ENCODE data around the gene ALDH16A1. TPM values are rescaled to one million over a fixed set of nuclear protein-coding genes. Genes with fewer than 3 reads are reported as not detected.

ALDH16A1 gene
- total RNA-seq, 4 donors from 2014 or later, result 8.0 to 12.6 (median 9.9) TPM

DNA sequence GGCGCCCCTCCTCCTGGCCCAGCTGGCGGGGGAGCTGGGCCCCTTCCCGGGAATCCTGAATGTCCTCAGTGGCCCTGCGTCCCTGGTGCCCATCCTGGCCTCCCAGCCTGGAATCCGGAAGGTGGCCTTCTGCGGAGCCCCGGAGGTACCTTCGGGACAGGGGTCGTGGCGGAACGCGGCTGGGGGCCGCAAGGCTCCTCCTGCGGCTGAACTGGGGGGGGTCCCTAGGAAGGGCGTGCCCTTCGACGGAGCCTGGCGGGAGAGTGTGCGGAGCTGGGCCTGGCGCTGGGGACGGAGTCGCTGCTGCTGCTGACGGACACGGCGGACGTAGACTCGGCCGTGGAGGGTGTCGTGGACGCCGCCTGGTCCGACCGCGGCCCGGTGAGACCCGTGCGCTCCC is 8.6 kb downstream of the ALDH16A1 start:
- no peak for ATAC-seq
- Histone ChIP-seq H3K4me3 (no peak overlapping the region), H3K27me3 (no peaks in the 10 kb centered on the region), H3K36me3 (no peaks in the 10 kb centered on the region), H3K27ac (no peak overlapping the region), H3K9me3 (no peaks in the 10 kb centered on the region), H3K4me1 (peaks cover 0 to 3% of the 10 kb centered on the region in 2 donors)
- in situ Hi-C loops (cut with MboI; ENCODE audit: low sequenced_read_pairs in 4 of 4), result no loop called here
- intact Hi-C loops (cut with DNase I; ENCODE audit: low total_unique reads), result no loop called here
- no peak for TF ChIP-seq POLR2A (IDR thresholded peaks at IDR 0.05)
- TF ChIP-seq, protein P1, sequence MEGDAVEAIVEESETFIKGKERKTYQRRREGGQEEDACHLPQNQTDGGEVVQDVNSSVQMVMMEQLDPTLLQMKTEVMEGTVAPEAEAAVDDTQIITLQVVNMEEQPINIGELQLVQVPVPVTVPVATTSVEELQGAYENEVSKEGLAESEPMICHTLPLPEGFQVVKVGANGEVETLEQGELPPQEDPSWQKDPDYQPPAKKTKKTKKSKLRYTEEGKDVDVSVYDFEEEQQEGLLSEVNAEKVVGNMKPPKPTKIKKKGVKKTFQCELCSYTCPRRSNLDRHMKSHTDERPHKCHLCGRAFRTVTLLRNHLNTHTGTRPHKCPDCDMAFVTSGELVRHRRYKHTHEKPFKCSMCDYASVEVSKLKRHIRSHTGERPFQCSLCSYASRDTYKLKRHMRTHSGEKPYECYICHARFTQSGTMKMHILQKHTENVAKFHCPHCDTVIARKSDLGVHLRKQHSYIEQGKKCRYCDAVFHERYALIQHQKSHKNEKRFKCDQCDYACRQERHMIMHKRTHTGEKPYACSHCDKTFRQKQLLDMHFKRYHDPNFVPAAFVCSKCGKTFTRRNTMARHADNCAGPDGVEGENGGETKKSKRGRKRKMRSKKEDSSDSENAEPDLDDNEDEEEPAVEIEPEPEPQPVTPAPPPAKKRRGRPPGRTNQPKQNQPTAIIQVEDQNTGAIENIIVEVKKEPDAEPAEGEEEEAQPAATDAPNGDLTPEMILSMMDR (IDR thresholded peaks at IDR 0.05 in 4 of 5, conservative IDR thresholded peaks at IDR 0.05 in 1 of 5), result no peak
- DNase-seq, result no peak

DNA sequence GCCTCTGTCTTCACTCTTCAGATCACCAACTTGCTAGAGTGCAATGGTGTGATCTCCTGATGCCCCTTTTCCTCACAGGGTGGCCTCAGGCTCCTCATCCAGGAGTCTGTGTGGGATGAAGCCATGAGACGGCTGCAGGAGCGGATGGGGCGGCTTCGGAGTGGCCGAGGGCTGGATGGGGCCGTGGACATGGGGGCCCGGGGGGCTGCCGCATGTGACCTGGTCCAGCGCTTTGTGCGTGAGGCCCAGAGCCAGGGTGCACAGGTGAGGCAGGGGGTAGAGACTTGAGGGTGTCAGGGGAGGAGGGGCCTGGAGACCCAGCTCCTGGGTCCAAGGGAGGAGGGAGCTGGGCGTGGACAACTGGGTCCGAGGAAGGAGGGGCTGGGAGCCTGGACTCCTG is 9.5 kb downstream of the ALDH16A1 start:
- Histone ChIP-seq H3K36me3 (no peaks in the 10 kb centered on the region), H3K27ac (no peak overlapping the region), H3K9me3 (no peaks in the 10 kb centered on the region), H3K4me3 (no peak overlapping the region), H3K4me1 (no peaks in the 10 kb centered on the region), H3K27me3 (no peaks in the 10 kb centered on the region)
- no peak for TF ChIP-seq POLR2A (IDR thresholded peaks at IDR 0.05)
- TF ChIP-seq, protein P1 (IDR thresholded peaks at IDR 0.05 in 4 of 5, conservative IDR thresholded peaks at IDR 0.05 in 1 of 5), result no peak
- ATAC-seq (no peak), DNase-seq (no peak)
- in situ Hi-C loops (cut with MboI; ENCODE audit: low sequenced_read_pairs in 4 of 4) (no loop called here), intact Hi-C loops (cut with DNase I; ENCODE audit: low total_unique reads) (no loop called here)

DNA sequence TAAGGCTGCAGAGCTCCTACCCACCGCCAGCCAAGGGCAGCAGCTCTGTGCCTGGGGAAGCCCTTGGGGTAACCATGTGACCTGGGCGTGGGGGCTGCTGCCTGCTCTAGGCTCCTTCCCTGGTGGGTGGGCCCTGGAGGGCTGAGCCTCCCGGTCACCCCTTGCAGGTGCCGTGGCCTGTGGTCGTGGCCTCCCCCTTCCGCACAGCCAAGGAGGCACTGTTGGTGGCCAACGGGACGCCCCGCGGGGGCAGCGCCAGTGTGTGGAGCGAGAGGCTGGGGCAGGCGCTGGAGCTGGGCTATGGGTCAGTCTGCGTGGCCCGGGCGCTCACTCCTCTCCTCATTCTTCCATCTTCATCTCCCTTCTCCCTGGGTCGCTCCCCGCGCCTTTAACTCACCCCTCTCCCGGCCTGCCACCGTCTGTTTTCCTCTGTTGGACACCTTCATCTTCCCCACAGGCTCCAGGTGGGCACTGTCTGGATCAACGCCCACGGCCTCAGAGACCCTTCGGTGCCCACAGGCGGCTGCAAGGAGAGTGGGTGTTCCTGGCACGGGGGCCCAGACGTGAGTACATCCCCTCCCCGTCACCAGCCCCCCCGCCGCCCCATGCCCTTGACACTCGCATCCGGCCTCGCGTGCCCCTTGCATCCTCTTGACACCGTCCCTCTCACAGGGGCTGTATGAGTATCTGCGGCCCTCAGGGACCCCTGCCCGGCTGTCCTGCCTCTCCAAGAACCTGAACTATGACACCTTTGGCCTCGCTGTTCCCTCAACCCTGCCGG is 11.1 kb downstream of the ALDH16A1 start:
- in situ Hi-C loops (cut with MboI; ENCODE audit: low sequenced_read_pairs in 4 of 4), result no loop called here
- H3K36me3 ChIP-seq, result no peaks in the 10 kb centered on the region
- TF ChIP-seq POLR2A (IDR thresholded peaks at IDR 0.05), result no peak
- TF ChIP-seq, protein P1 (IDR thresholded peaks at IDR 0.05 in 4 of 5, conservative IDR thresholded peaks at IDR 0.05 in 1 of 5), result no peak
- no peak overlapping the region for H3K4me3 ChIP-seq
- intact Hi-C loops (cut with DNase I; ENCODE audit: low total_unique reads), result no loop called here
- H3K27me3 ChIP-seq, result no peaks in the 10 kb centered on the region
- no peak for ATAC-seq
- no peaks in the 10 kb centered on the region for H3K9me3 ChIP-seq
- H3K4me1 ChIP-seq, result peaks cover 0 to 4% of the 10 kb centered on the region in 2 donors
- H3K27ac ChIP-seq, result no peak overlapping the region
- no peak for DNase-seq

DNA sequence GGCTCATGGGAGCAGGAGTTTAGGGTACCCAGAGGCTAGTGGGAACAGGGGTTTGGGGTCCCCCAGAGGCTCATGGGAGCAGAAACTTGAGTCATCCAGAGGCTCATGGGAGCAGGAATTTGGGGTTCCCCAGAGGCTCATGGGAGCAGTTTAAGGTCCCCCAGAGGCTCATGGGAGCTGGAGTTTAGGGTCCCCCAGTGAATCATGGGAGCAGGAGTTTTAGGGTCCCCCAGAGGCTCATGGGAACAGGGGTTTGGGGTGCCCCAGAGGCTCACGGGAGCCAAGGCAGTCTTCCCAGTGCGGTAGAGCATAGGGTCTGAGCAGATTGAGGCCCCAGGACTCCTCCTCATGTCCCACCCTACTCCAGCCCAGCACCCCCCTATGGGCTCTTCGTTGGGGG is 12.3 kb downstream of the ALDH16A1 start:
- no peaks in the 10 kb centered on the region for H3K9me3 ChIP-seq
- ATAC-seq, result no peak
- H3K36me3 ChIP-seq, result no peaks in the 10 kb centered on the region
- no peaks in the 10 kb centered on the region for H3K27me3 ChIP-seq
- peaks cover 0 to 4% of the 10 kb centered on the region in 2 donors for H3K4me1 ChIP-seq
- H3K4me3 ChIP-seq, result no peak overlapping the region
- DNase-seq, result no peak
- TF ChIP-seq, protein P1 (IDR thresholded peaks at IDR 0.05 in 4 of 5, conservative IDR thresholded peaks at IDR 0.05 in 1 of 5), result no peak
- TF ChIP-seq POLR2A (IDR thresholded peaks at IDR 0.05), result no peak
- intact Hi-C loops (cut with DNase I; ENCODE audit: low total_unique reads) (no loop called here), in situ Hi-C loops (cut with MboI; ENCODE audit: low sequenced_read_pairs in 4 of 4) (no loop called here)
- no peak overlapping the region for H3K27ac ChIP-seq

All from gastrocnemius medialis (tissue), 4 donors.